ENCODE results near the gene HRCT1.
"Not testable (repeated sequence)": the region's sequence is repeated elsewhere in the genome, so short reads cannot be mapped to it uniquely, and the experiment has no call there.

HRCT1 gene

DNA sequence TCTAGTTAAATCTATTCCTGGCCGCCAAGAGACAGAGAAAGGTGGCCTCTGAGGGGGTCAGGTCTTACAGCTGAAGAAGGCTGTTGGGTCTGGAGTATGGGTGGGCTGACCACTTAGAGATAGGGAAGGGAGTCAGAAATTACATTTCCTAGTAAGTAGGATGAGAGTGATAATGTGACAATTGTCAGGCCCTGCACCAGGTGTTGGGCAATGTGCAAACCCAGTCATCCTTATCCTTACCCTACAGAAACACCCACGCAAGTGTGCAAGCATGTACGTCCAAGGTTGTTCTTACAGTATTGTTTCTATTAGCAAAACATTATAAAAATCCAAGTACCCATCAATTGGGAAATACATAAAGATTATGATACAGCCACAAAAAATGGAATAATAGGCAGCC is 12.8 kb downstream of the HRCT1 start:
- DNase-seq (ENCODE audit: low spot score) = no peak

- DNase-seq (ENCODE audit: low spot score) = no peak
Observed at GRCh38 chr9:35919212-35920008, 13.4 kb downstream of the HRCT1 start.

GRCh38 chr9:35920051-35920620 is 14.1 kb downstream of the HRCT1 start:
- no peak for DNase-seq (ENCODE audit: low spot score)

GRCh38 chr9:35923598-35923926 is 17.6 kb downstream of the HRCT1 start:
- no peak for DNase-seq (ENCODE audit: low spot score)

GRCh38 chr9:35923927-35924763 is 18.1 kb downstream of the HRCT1 start:
- DNase-seq (ENCODE audit: low spot score) = peak; percentile 29

- DNase-seq (ENCODE audit: low spot score) = no peak
Observed at GRCh38 chr9:35928591-35929452, 22.8 kb downstream of the HRCT1 start.

DNA sequence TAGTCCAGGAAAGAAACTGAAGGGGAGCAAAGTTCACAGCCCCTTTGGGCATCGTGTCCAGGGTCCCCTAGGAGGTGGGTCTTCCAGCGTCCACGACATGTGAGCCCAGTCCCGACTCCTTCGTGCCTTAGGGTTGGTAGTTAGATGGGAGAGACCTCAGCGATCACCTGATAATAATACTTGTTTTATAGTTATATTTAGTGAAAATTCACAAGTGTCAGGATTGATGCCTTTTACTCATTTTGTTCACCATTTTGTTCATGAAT is 23.4 kb downstream of the HRCT1 start:
- no peak for DNase-seq (ENCODE audit: low spot score)

DNA sequence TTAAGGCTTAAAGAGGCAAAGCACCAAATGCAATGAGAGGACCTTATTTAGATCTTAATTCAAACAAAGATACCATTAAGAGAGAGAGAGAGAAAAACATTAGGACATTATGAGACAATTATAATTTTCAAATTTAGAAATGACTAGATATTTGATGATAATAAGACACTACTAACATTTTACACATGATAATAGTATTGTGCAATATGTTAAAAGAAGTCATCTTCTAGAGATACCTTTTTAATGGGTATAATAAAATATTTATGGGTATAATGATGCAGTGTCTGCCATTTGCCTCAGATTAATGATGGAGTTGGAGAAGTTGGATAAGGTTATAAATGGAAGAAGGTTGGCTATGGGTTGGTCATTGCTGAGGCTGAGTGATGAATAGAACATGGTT is 24.5 kb downstream of the HRCT1 start:
- DNase-seq (ENCODE audit: low spot score) = no peak

DNA sequence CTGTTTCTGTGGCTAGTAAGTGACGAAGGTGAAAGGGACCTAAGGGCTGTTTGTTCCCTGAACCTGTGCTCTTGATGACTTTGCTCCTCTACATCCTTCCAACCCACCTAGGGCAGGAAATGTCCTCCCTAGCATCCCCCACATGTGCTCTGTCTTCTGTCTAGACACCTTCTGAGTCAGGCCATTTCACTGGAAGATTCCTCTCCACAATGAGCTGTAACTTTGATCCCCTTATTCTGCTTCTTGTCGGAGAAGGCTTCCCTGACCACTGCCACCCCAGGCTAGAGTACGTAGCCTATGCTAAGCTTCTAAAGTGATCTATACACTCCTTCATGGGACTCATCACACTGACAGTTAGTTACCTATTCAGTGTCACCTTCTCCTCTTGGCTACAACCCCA is 25.0 kb downstream of the HRCT1 start:
- DNase-seq (ENCODE audit: low spot score) = no peak

DNA sequence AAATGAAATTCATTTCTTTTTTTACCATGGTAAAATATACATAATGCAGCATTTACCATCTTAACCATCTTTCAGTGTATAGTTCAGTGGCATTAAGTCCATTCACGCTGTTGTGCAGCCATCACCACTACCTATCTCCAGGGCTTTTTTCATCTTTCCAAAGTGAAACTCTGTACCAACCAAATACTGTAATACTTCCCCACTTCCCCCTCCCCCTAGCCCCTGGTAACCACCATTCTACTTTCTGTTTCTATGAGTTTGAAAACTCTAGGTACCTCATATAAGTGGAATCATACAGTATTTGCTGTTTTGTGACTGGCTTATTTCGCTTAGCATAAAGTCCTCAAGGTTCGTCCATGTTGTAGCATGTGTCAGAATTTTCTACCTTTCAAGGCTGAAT is 26.7 kb downstream of the HRCT1 start:
- no peak for DNase-seq (ENCODE audit: low spot score)

GRCh38 chr9:35933550-35934067 is 27.6 kb downstream of the HRCT1 start:
- DNase-seq (ENCODE audit: low spot score) = no peak

GRCh38 chr9:35934069-35934468 is 28.1 kb downstream of the HRCT1 start:
- DNase-seq (ENCODE audit: low spot score) = not testable (repeated sequence)

DNA sequence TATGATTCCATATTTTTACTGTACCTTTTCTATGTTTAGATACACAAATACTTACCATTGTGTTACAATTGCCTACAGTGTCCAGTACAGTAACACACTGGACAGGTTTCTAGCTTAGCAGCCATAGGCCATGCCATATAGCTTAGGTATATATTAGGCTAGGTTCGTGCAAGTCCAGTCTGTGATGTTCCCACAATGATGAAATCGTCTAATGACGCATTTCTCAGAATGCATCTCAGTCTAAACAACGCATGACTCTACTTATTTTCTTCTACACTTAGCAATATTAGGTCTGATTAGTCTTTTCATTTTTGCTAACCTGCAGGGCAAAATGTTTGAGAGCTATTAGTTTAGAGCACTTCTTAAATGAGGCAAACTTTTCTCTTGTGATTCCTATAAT is 29.3 kb downstream of the HRCT1 start:
- no peak for DNase-seq (ENCODE audit: low spot score)

DNA sequence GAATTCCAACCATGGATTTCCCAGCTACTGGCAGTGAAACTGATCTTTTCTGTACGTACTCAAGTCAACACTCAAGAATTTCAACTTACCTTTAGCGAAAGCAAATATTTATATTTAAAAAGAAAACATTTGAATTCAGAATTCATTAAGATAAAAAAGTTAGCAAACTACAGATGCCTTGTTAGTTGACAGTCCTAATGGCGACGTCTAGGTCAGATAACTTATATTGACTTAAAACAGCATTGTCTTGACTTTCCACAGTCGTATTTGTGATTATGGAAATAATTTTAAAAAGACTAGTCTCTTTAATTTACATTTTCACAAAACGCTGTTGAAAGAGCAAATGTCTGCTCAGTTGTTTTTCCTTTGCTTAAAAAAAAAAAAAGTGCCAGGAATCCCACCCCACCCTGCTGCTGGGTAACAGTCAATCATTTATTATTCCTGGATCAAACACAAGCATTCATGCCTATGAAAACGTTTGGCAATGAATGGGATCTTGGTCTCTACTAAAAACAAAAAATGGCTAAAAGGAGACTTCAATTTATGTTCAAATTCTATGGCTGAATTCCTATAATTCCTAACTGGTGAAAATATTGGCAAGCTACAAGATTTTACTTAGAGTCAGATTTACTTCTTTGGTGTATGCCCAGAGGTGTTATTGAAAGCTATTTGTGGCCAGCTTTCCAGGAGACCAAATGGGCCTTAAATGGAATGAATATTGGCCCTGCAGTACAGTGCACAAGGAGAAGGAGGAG is 29.9 kb downstream of the HRCT1 start:
- no peak for DNase-seq (ENCODE audit: low spot score)

GRCh38 chr9:35937227-35937626 is 31.2 kb downstream of the HRCT1 start:
- no peak for DNase-seq (ENCODE audit: low spot score)

DNA sequence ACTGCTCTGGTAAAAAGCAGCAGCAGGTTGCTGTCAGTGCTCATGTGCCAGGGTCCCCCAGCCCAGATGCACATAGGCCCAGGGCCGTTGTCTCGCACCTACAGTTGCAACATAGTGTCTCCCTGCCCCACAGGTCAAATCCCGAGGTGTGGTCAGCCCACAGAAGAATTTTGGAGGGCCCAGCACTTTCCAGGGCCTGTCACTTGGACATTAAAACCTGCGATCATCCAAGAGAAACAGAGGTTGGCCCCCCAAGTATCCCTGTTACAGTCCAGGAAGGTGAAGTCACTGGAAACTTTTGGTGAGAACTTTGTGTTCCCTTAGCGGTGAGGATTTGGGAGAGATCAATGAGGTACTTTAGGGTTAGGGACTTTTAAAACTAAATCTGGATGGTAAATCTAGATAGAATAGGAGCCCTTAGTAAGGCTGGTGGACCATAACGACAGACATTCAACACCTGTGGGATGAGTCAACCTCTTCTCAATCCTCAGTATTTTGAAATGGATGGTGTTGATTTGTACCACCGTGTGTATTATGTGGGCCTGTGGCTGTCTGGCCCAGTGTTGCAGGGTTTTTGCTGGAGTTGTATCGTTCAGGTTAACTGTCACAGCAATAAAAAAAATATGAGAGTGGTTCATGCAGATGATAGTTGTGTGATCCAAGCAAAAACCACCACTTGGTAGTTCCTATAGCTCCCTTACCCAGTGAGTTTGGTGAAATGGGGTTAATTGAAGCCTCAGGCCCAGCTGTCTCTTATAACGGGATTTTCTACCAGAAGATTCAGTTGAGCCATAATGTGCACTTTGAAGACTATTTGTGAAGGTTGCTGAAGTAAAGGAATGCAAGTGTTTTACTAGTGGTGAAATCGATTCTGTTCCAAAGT is 32.7 kb downstream of the HRCT1 start:
- DNase-seq (ENCODE audit: low spot score) = no peak

DNA sequence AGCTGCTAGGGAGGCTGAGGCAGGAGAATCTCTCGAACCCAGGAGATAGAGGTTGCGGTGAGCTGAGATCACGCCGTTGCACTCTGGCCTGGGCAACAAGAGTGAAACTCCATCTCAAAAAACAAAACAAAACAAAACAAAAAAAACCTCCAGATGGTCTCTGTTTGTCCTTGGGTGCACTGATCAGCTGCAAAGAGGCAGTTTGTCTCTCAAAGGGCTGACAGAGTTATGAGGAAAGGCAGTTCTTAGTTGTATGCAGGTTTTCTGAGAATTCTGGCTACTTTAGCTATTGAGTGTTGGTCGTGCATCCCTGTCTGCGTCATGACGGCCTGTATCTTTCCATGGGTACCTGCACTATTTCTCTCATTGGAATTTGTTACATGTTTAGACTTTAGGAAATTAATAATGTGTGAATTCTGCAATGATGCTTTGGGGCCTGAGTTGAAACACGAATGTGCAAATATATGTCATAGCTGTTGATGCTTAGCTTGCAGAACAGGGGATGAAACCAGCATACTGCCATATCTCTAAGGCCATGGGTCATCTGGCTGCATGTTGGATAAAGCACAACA is 33.8 kb downstream of the HRCT1 start:
- DNase-seq (ENCODE audit: low spot score) = no peak

DNA sequence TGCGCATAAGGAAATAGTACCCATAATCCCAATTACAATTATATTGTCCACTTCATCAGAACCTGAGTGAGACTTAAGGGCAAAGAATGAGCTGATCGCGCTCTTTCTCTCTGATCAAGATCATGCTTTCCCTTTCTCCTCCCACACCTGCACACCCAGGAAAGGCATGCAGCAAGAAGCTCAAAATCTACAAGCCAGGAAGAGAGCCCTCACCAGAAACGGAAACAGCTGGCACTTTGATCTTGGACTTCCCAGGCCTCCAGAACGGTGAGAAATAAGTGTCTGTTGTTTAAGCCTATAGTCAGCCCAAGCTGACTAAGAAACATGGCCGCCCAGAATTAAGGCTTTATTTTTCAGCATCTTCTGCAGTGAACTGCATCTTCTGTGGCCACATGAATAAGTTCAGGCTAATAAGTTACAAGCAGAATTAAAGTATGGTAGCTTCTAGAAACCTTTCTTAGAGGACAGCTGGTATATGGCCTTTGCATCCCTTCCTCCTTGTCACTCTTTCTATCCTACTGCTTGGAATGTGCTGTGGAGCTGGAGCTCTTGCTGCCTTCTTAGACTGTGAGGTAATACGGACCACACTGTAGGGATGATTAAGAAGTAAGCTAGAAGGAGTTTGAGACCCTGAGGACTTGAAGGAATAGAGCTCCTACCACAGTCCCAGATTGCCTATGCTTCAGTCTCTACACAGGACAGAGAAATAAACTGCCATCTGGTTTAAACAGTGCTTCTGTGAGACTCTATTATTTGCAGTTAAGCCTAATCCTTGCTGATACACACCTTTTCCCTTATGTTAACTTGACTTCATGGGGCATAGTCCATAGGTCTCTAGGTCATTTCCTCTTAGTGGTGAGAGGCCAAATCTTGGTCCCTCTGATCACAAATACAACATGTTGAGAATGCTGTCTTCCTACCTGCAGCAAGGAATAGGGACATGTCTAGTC is 34.7 kb downstream of the HRCT1 start:
- no peak for DNase-seq (ENCODE audit: low spot score)

GRCh38 chr9:35942286-35942685 is 36.3 kb downstream of the HRCT1 start:
- DNase-seq (ENCODE audit: low spot score) = no peak

All from hematopoietic multipotent progenitor cell treated with erythropoietin and hydrocortisone succinate and interleukin-3 and kit ligand, for 17 days (in vitro differentiated cells).